MM.1S (cell line): Measurements from ENCODE around the gene NFATC3.

ENCODE experiments used
- DNase-seq: peaks from one replicate; pipeline ENCODE4 v3.0.0-alpha.2; 2015
- H2AFZ ChIP-seq: fragments of 300-600 bp; sonication (generic); 2 replicates; pipeline ENCODE4 v1.6.0; 2016; ENCODE audit warnings: antibody characterized with exemption, low read length
- H3F3A ChIP-seq: fragments of 300-600 bp; sonication (generic); 2 replicates; pipeline ENCODE4 v1.6.1; 2016; ENCODE audit warnings: mild to moderate bottlenecking, antibody characterized with exemption, low read length, moderate library complexity, mixed read lengths; ENCODE audit not compliant: insufficient read depth
- H3K27ac ChIP-seq: fragments of 300-600 bp; sonication (generic); 2 replicates; pipeline ENCODE4 v1.5.1; 2016; ENCODE audit warnings: mild to moderate bottlenecking, low read length
- H3K27me3 ChIP-seq: fragments of 300-600 bp; sonication (generic); replicated peaks from 2 replicates; pipeline ENCODE4 v1.6.0; 2016; ENCODE audit warnings: low read length; ENCODE audit not compliant: insufficient read depth
- H3K36me3 ChIP-seq: fragments of 300-600 bp; sonication (generic); replicated peaks from 2 replicates; pipeline ENCODE4 v1.6.1; 2016; ENCODE audit warnings: mild to moderate bottlenecking, low read length, mixed read lengths; ENCODE audit not compliant: insufficient read depth
- H3K4me1 ChIP-seq: fragments of 300-600 bp; sonication (generic); 2 replicates; pipeline ENCODE4 v1.6.1; 2016; ENCODE audit warnings: low read length, mixed read lengths
- H3K4me2 ChIP-seq: fragments of 300-600 bp; sonication (generic); 2 replicates; pipeline ENCODE4 v1.6.0; 2016; ENCODE audit warnings: low read depth, low read length
- H3K4me3 ChIP-seq: fragments of 300-600 bp; sonication (generic); 2 replicates; pipeline ENCODE4 v1.5.1; 2016; ENCODE audit warnings: low read length, mixed read lengths
- H3K79me2 ChIP-seq: fragments of 300-600 bp; sonication (generic); 2 replicates; pipeline ENCODE4 v1.6.1; 2016; ENCODE audit warnings: mixed run types, low read length, mixed read lengths
- H3K9ac ChIP-seq: fragments of 300-600 bp; sonication (generic); 2 replicates; pipeline ENCODE4 v1.6.1; 2016; ENCODE audit warnings: low read length, mixed read lengths
- H3K9me2 ChIP-seq: fragments of 300-600 bp; sonication (generic); replicated peaks from 2 replicates; pipeline ENCODE4 v1.6.1; 2016; ENCODE audit warnings: mild to moderate bottlenecking, low read length, mixed read lengths; ENCODE audit not compliant: insufficient read depth
- H3K9me3 ChIP-seq: fragments of 300-600 bp; sonication (generic); replicated peaks from 2 replicates; pipeline ENCODE4 v1.6.1; 2016; ENCODE audit warnings: mild to moderate bottlenecking, low read length, mixed read lengths; ENCODE audit not compliant: insufficient read depth
- H4K20me1 ChIP-seq: fragments of 300-600 bp; sonication (generic); 2 replicates; pipeline ENCODE4 v1.6.1; 2016; ENCODE audit warnings: mild to moderate bottlenecking, low read length, moderate library complexity, mixed read lengths; ENCODE audit not compliant: insufficient read depth
- CTCF ChIP-seq: fragments of 300-600 bp; sonication (generic); IDR thresholded peaks from 2 replicates; pipeline ENCODE4 v1.5.1; 2016; ENCODE audit warnings: antibody characterized with exemption, low read length, mixed read lengths
- EZH2 ChIP-seq: fragments of 300-600 bp; sonication (generic); optimal IDR thresholded peaks from 2 replicates; pipeline ENCODE3; 2017; ENCODE audit warnings: low read depth, mild to moderate bottlenecking, antibody characterized with exemption, low read length, mixed read lengths
- EZH2phosphoT487 ChIP-seq: fragments of 300-600 bp; sonication (generic); IDR thresholded peaks from 2 replicates; pipeline ENCODE4 v1.6.1; 2018; ENCODE audit warnings: antibody characterized with exemption, low read length

Gene NFATC3

GRCh38 chr16:68126395-68126794 is 41.2 kb downstream of the NFATC3 start:
- Histone ChIP-seq H3K9me3 (no peaks in the 10 kb centered on the region), H3K36me3 (no peaks in the 10 kb centered on the region), H3K4me3 (no peak overlapping the region), H3K9ac (no peak overlapping the region), H4K20me1 (no peaks in the 10 kb centered on the region), H3K9me2 (no peaks in the 10 kb centered on the region), H3F3A (peaks cover 9% of the 10 kb centered on the region; the same call in 1 of the 2 replicates), H3K4me1 (peaks cover 13% of the 10 kb centered on the region), H3K79me2 (peaks cover 58% of the 10 kb centered on the region), H3K27ac (peak overlapping the region; percentile 18; the same call in 1 of the 2 replicates), H3K27me3 (no peaks in the 10 kb centered on the region), H3K4me2 (peak overlapping the region; percentile 32; the same call in 1 of the 2 replicates), H2AFZ (no peak overlapping the region)
- DNase-seq: peak; percentile 66
- TF ChIP-seq CTCF: no peak
- TF ChIP-seq EZH2phosphoT487: no peak
- no peak for TF ChIP-seq EZH2

GRCh38 chr16:68128577-68129305 is 43.6 kb downstream of the NFATC3 start:
- Histone ChIP-seq H3K9ac (no peak overlapping the region), H3K36me3 (no peaks in the 10 kb centered on the region), H3K9me2 (no peaks in the 10 kb centered on the region), H2AFZ (no peak overlapping the region), H3K79me2 (peaks cover 49% of the 10 kb centered on the region), H3K27me3 (no peaks in the 10 kb centered on the region), H3K4me3 (no peak overlapping the region), H4K20me1 (no peaks in the 10 kb centered on the region), H3F3A (peaks cover 9% of the 10 kb centered on the region; the same call in 1 of the 2 replicates), H3K27ac (no peak overlapping the region), H3K4me1 (peaks cover 13% of the 10 kb centered on the region), H3K9me3 (no peaks in the 10 kb centered on the region), H3K4me2 (no peak overlapping the region)
- DNase-seq: no peak
- TF ChIP-seq EZH2: no peak
- no peak for TF ChIP-seq EZH2phosphoT487
- TF ChIP-seq CTCF: no peak

- H3K4me2 ChIP-seq: no peak overlapping the region
- peaks cover 6% of the 10 kb centered on the region for H3K4me1 ChIP-seq
- no peak overlapping the region for H2AFZ ChIP-seq
- H3K9me2 ChIP-seq: no peaks in the 10 kb centered on the region
- no peak for TF ChIP-seq CTCF
- TF ChIP-seq EZH2: no peak
- TF ChIP-seq EZH2phosphoT487: no peak
- H3K4me3 ChIP-seq: no peak overlapping the region
- peaks cover 9% of the 10 kb centered on the region; the same call in 1 of the 2 replicates for H3F3A ChIP-seq
- H4K20me1 ChIP-seq: no peaks in the 10 kb centered on the region
- no peaks in the 10 kb centered on the region for H3K27me3 ChIP-seq
- no peak for DNase-seq
- no peak overlapping the region for H3K9ac ChIP-seq
- H3K36me3 ChIP-seq: no peaks in the 10 kb centered on the region
- H3K79me2 ChIP-seq: peaks cover 35% of the 10 kb centered on the region
- H3K27ac ChIP-seq: no peak overlapping the region
- no peaks in the 10 kb centered on the region for H3K9me3 ChIP-seq
These were observed 45.4 kb downstream of the NFATC3 start for GRCh38 chr16:68130520-68130919.
